Measurements from ENCODE around the gene PPM1N.

PPM1N gene

GRCh38 chr19:45498411-45499195, at the start of gene PPM1N:
Gene PPM1N (plus strand): TSS chr19:45498443. CDS start chr19:45498473, 30 bp downstream.
- TF ChIP-seq CTCF (IDR thresholded peaks at IDR 0.05; ENCODE audit: low read depth, low read length), result no peak
- in situ Hi-C loops (cut with HindIII; ENCODE audit: low sequenced_read_pairs), result no loop called here
- peak within 1 kb of the TSS; percentile 32 for H3K4me3 ChIP-seq (ENCODE audit: low read depth, low read length)
- DNase-seq (ENCODE audit: low read depth, low spot score), result no peak

- in situ Hi-C loops (cut with HindIII; ENCODE audit: low sequenced_read_pairs), result no loop called here
- no peak overlapping the region for H3K4me3 ChIP-seq (ENCODE audit: low read depth, low read length)
- no peak for TF ChIP-seq CTCF (IDR thresholded peaks at IDR 0.05; ENCODE audit: low read depth, low read length)
- DNase-seq (ENCODE audit: low read depth, low spot score), result peak; percentile 45
Observed at GRCh38 chr19:45448887-45449299, 49.4 kb upstream of the PPM1N start.

- in situ Hi-C loops (cut with HindIII; ENCODE audit: low sequenced_read_pairs), result no loop called here
- H3K4me3 ChIP-seq (ENCODE audit: low read depth, low read length), result peak overlapping the region; percentile 52
- DNase-seq (ENCODE audit: low read depth, low spot score), result no peak
- no peak for TF ChIP-seq CTCF (IDR thresholded peaks at IDR 0.05; ENCODE audit: low read depth, low read length)
Observed at GRCh38 chr19:45450012-45450333, 48.3 kb upstream of the PPM1N start.

GRCh38 chr19:45451131-45451849, 47.0 kb upstream of the PPM1N start:
- TF ChIP-seq CTCF (IDR thresholded peaks at IDR 0.05; ENCODE audit: low read depth, low read length), result no peak
- peak; percentile 74 for DNase-seq (ENCODE audit: low read depth, low spot score)
- H3K4me3 ChIP-seq (ENCODE audit: low read depth, low read length), result peak overlapping the region; percentile 74
- in situ Hi-C loops (cut with HindIII; ENCODE audit: low sequenced_read_pairs), result no loop called here

- in situ Hi-C loops (cut with HindIII; ENCODE audit: low sequenced_read_pairs), result no loop called here
- no peak overlapping the region for H3K4me3 ChIP-seq (ENCODE audit: low read depth, low read length)
- no peak for DNase-seq (ENCODE audit: low read depth, low spot score)
- TF ChIP-seq CTCF (IDR thresholded peaks at IDR 0.05; ENCODE audit: low read depth, low read length), result no peak
Observed at GRCh38 chr19:45451850-45452387, 46.3 kb upstream of the PPM1N start.

- H3K4me3 ChIP-seq (ENCODE audit: low read depth, low read length), result no peak overlapping the region
- no peak for TF ChIP-seq CTCF (IDR thresholded peaks at IDR 0.05; ENCODE audit: low read depth, low read length)
- in situ Hi-C loops (cut with HindIII; ENCODE audit: low sequenced_read_pairs), result no loop called here
- DNase-seq (ENCODE audit: low read depth, low spot score), result peak; percentile 100
Observed at GRCh38 chr19:45455707-45456499, 42.3 kb upstream of the PPM1N start.
